Peyer's patch (tissue), 4 donors: ENCODE measurements around the gene NEURL1B. TPM values are rescaled to one million over a fixed set of nuclear protein-coding genes. Genes with fewer than 3 reads are reported as not detected.

ENCODE experiments used
- DNase-seq, 3 donors: peaks; one replicate each; pipeline ENCODE4 v3.0.0-alpha.2; 2017 to 2019
- H3K27ac ChIP-seq, 4 donors: fragments of 200-600 bp; sonication (generic); one replicate each; pipeline ENCODE4 v1.5.1; 2016 to 2019
- H3K27me3 ChIP-seq, 2 donors: fragments of 200-600 bp; sonication (generic); one replicate each; pipeline ENCODE4 v1.5.1; 2019
- H3K36me3 ChIP-seq, 3 donors: fragments of 200-600 bp; sonication (generic); one replicate each; pipeline ENCODE4 v1.5.1; 2016 to 2019
- H3K4me1 ChIP-seq, 4 donors: fragments of 200-600 bp; sonication (generic); one replicate each; pipeline ENCODE4 v1.5.1; 2016 to 2019
- H3K4me3 ChIP-seq, 4 donors: fragments of 200-600 bp; sonication (generic); 1 replicate in 3 of 4; 2 replicates in 1 of 4; pipeline ENCODE4 v1.5.1; 2016 to 2019; ENCODE audit warnings: mild to moderate bottlenecking in 1 of 4
- H3K9me3 ChIP-seq, 4 donors: fragments of 200-600 bp; sonication (generic); one replicate each; pipeline ENCODE4 v1.5.1; 2016 to 2019; ENCODE audit warnings: mild to moderate bottlenecking in 1 of 4
- CTCF ChIP-seq, 6 experiments: fragments of 450-650 bp in 4 of 6; fragments of 200-600 bp in 2 of 6; sonication (generic) in 1 of 6; IDR thresholded peaks; one replicate each; pipeline ENCODE4 v1.5.1; 2017 to 2019; ENCODE audit warnings: antibody characterized with exemption in 6 of 6, mild to moderate bottlenecking in 3 of 6, moderate library complexity in 1 of 6
- POLR2A ChIP-seq, 2 donors: fragments of 450-650 bp; IDR thresholded peaks; one replicate each; pipeline ENCODE4 v1.5.1; 2017; ENCODE audit warnings: antibody characterized with exemption in 2 of 2, mild to moderate bottlenecking in 2 of 2, moderate library complexity in 2 of 2
- total RNA-seq, 4 donors: library from RNA; depleted of rRNA; stranded (reverse); fragments of >200 nt; gene quantifications; one replicate each; pipeline ENCODE4 v1.1.0, GENCODE V29; 2016

NEURL1B gene
- total RNA-seq, 4 donors from 2014 or later = 38.8 to 97.2 (median 81.0) TPM

DNA sequence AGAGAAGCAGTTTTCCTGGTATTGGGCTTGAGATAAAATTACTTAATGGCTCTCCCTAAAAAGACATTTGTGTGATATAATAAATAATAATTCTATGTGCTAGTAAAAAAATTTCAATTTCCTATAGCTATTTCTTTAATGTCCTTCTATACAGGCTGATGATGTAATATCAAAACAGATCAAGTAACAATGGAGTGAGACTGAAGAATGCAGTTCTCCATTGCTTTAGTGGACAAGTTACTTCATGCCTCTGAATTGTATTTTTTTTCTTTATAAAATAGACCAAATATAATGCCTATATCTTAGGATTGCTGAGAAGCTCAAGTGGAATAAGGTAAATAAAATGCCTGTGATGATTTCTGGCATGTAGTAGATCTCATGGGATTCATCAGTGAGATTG, 35.6 kb upstream of the NEURL1B start:
- TF ChIP-seq POLR2A (IDR thresholded peaks at IDR 0.05) (no peak), CTCF (IDR thresholded peaks at IDR 0.05) (no peak)
- Histone ChIP-seq H3K27ac (no peak overlapping the region), H3K36me3 (no peaks in the 10 kb centered on the region), H3K9me3 (no peaks in the 10 kb centered on the region), H3K4me1 (no peaks in the 10 kb centered on the region), H3K4me3 (no peak overlapping the region), H3K27me3 (no peaks in the 10 kb centered on the region)
- no peak for DNase-seq

GRCh38 chr5:172606156-172606785, 34.8 kb upstream of the NEURL1B start:
- Histone ChIP-seq H3K27me3 (no peaks in the 10 kb centered on the region), H3K9me3 (no peaks in the 10 kb centered on the region), H3K36me3 (no peaks in the 10 kb centered on the region), H3K4me3 (no peak overlapping the region), H3K4me1 (no peaks in the 10 kb centered on the region), H3K27ac (no peak overlapping the region)
- DNase-seq = peak in 1 of 3 donors; percentile 19
- no peak for TF ChIP-seq CTCF (IDR thresholded peaks at IDR 0.05)

DNA sequence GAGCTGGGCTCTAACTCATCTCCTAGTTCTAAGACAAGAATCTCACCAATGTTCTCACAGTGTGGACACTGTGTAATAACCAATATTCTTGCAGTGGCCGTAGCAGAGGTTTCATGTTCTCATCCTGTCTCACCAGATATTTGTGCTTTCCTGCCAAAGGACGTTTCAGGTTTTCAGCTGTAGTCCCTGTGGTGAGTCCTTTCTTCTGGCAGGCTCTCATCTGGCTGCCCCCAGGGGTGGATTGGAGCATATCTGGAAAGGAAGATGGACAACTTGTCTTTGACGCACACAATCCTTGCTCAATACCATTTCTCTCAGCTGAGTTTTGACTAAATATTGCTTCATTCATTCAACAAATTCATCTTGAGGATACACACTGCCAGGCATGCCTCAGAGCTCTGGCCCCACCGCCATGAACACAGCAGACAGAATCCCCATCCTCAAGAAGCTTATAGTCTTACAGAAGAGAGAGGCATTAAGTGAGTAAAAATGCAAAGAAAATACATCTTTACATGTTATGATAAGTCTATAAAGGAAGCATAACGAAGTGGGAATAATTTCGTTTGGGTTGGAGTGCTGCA, 33.8 kb upstream of the NEURL1B start:
- Histone ChIP-seq H3K9me3 (no peaks in the 10 kb centered on the region), H3K36me3 (no peaks in the 10 kb centered on the region), H3K4me1 (peaks cover 0 to 5% (median 0%) of the 10 kb centered on the region in 4 donors), H3K27me3 (no peaks in the 10 kb centered on the region), H3K27ac (no peak overlapping the region), H3K4me3 (no peak overlapping the region)
- TF ChIP-seq CTCF (IDR thresholded peaks at IDR 0.05) = no peak
- TF ChIP-seq POLR2A (IDR thresholded peaks at IDR 0.05) = no peak
- peak in 1 of 3 donors; percentile 40 for DNase-seq

- H3K4me3 ChIP-seq = no peak overlapping the region
- H3K27me3 ChIP-seq = no peaks in the 10 kb centered on the region
- H3K27ac ChIP-seq = no peak overlapping the region
- peaks cover 0 to 5% (median 0%) of the 10 kb centered on the region in 4 donors for H3K4me1 ChIP-seq
- TF ChIP-seq POLR2A (IDR thresholded peaks at IDR 0.05) (no peak), CTCF (IDR thresholded peaks at IDR 0.05) (no peak)
- no peaks in the 10 kb centered on the region for H3K9me3 ChIP-seq
- DNase-seq = peak in 1 of 3 donors; percentile 13
- no peaks in the 10 kb centered on the region for H3K36me3 ChIP-seq
Measured at GRCh38 chr5:172608773-172609172, 32.3 kb upstream of the NEURL1B start.

- H3K4me1 ChIP-seq = peaks cover 0 to 5% (median 0%) of the 10 kb centered on the region in 4 donors
- no peaks in the 10 kb centered on the region for H3K36me3 ChIP-seq
- DNase-seq = peak in 1 of 3 donors; percentile 23
- no peak overlapping the region for H3K4me3 ChIP-seq
- no peaks in the 10 kb centered on the region for H3K9me3 ChIP-seq
- H3K27me3 ChIP-seq = no peaks in the 10 kb centered on the region
- TF ChIP-seq CTCF (IDR thresholded peaks at IDR 0.05) (no peak), POLR2A (IDR thresholded peaks at IDR 0.05) (no peak)
- no peak overlapping the region for H3K27ac ChIP-seq
Measured at GRCh38 chr5:172610643-172611042, 30.4 kb upstream of the NEURL1B start.
